Measurements from ENCODE around the gene SNRPD2. TPM values are rescaled to one million over a fixed set of nuclear protein-coding genes. Genes with fewer than 3 reads are reported as not detected.

The SNRPD2 gene
- total RNA-seq, 2 experiments from 2014 or later, result 505 to 519 TPM

- H3K36me3 Mint-ChIP-seq (ENCODE audit: low read depth), result peaks cover 6% of the 10 kb centered on the region
- H3K27me3 Mint-ChIP-seq, result no peaks in the 10 kb centered on the region
- peaks cover 49% of the 10 kb centered on the region for H3K4me1 Mint-ChIP-seq
- H3K9me3 Mint-ChIP-seq, result no peaks in the 10 kb centered on the region
- DNase-seq, result no peak
- ChIA-PET POLR2A (interaction anchor here (0.9 to 1.6 kb wide), 7 partner anchors 23 to 467 kb away, joined by 3 to 5 read pairs (median 4); partner anchors contain the start of genes BLOC1S3, GIPR and TRAPPC6A), CTCF (interaction anchor here (0.8 to 1.5 kb wide), 8 partner anchors 31 to 257 kb away, joined by 3 to 19 read pairs (median 4); partner anchors contain the start of gene MYPOP)
- H3K4me3 Mint-ChIP-seq, result peak overlapping the region; percentile 80
- H3K27ac Mint-ChIP-seq, result peak overlapping the region; percentile 70
These were observed 46.6 kb downstream of the SNRPD2 start for GRCh38 chr19:45645068-45645630.

GRCh38 chr19:45643927-45644771, 47.6 kb downstream of the SNRPD2 start:
- H3K4me1 Mint-ChIP-seq, result peaks cover 55% of the 10 kb centered on the region
- ChIA-PET POLR2A (interaction anchor here (1.0 to 5.8 kb wide), 2 partner anchors 10 to 28 kb away, joined by 3 to 85 read pairs; no protein-coding TSS in a partner anchor), CTCF (interaction anchor here (0.7 to 3.9 kb wide), 8 partner anchors 30 to 205 kb away, joined by 3 to 36 read pairs (median 6); no protein-coding TSS in a partner anchor)
- H3K27me3 Mint-ChIP-seq, result no peaks in the 10 kb centered on the region
- no peak overlapping the region for H3K27ac Mint-ChIP-seq
- peaks cover 6% of the 10 kb centered on the region for H3K36me3 Mint-ChIP-seq (ENCODE audit: low read depth)
- DNase-seq, result no peak
- H3K9me3 Mint-ChIP-seq, result no peaks in the 10 kb centered on the region
- H3K4me3 Mint-ChIP-seq, result peak overlapping the region; percentile 21

GRCh38 chr19:45643024-45643926, 48.5 kb downstream of the SNRPD2 start:
- DNase-seq, result peak; percentile 90
- H3K9me3 Mint-ChIP-seq, result no peaks in the 10 kb centered on the region
- peaks cover 62% of the 10 kb centered on the region for H3K4me1 Mint-ChIP-seq
- peak overlapping the region; percentile 64 for H3K4me3 Mint-ChIP-seq
- ChIA-PET POLR2A (interaction anchor here (1.0 to 5.8 kb wide), 13 partner anchors 9 to 465 kb away, joined by 3 to 85 read pairs (median 8); partner anchors contain the start of genes BLOC1S3, PPM1N, RTN2 and TRAPPC6A), CTCF (interaction anchor here (0.7 to 4.5 kb wide), 24 partner anchors 12 to 350 kb away, joined by 3 to 41 read pairs (median 9); partner anchors contain the start of genes GIPR, OPA3, QPCTL and SNRPD2)
- no peaks in the 10 kb centered on the region for H3K27me3 Mint-ChIP-seq
- peak overlapping the region; percentile 100 for H3K27ac Mint-ChIP-seq
- H3K36me3 Mint-ChIP-seq (ENCODE audit: low read depth), result peaks cover 12% of the 10 kb centered on the region

GRCh38 chr19:45641274-45642105, 50.3 kb downstream of the SNRPD2 start:
- POLR2A ChIA-PET, result interaction anchor here (0.5 to 5.8 kb wide), 36 partner anchors 11 to 888 kb away, joined by 3 to 85 read pairs (median 4); partner anchors contain the start of genes OPA3, PPM1N, QPCTL and RTN2
- H3K36me3 Mint-ChIP-seq (ENCODE audit: low read depth), result peaks cover 12% of the 10 kb centered on the region
- H3K4me3 Mint-ChIP-seq, result peak overlapping the region; percentile 79
- no peaks in the 10 kb centered on the region for H3K9me3 Mint-ChIP-seq
- H3K27ac Mint-ChIP-seq, result peak overlapping the region; percentile 100
- DNase-seq, result peak; percentile 94
- H3K27me3 Mint-ChIP-seq, result no peaks in the 10 kb centered on the region
- H3K4me1 Mint-ChIP-seq, result peaks cover 68% of the 10 kb centered on the region
- CTCF ChIA-PET, result interaction anchor here (0.6 to 4.5 kb wide), 40 partner anchors 7 to 1864 kb away, joined by 3 to 41 read pairs (median 5); partner anchors contain the start of genes ERCC2, GIPR, OPA3 and QPCTL

- POLR2A ChIA-PET, result interaction anchor here (0.8 to 5.8 kb wide), 21 partner anchors 10 to 888 kb away, joined by 3 to 85 read pairs (median 7); partner anchors contain the start of genes OPA3, QPCTL, SNRPD2 and TRAPPC6A
- H3K9me3 Mint-ChIP-seq, result no peaks in the 10 kb centered on the region
- H3K27me3 Mint-ChIP-seq, result no peaks in the 10 kb centered on the region
- DNase-seq, result peak; percentile 73
- H3K4me3 Mint-ChIP-seq, result peak overlapping the region; percentile 79
- peaks cover 66% of the 10 kb centered on the region for H3K4me1 Mint-ChIP-seq
- CTCF ChIA-PET, result interaction anchor here (0.7 to 4.5 kb wide), 25 partner anchors 10 to 201 kb away, joined by 3 to 41 read pairs (median 10); partner anchors contain the start of genes GIPR, OPA3, QPCTL and SNRPD2
- H3K36me3 Mint-ChIP-seq (ENCODE audit: low read depth), result peaks cover 16% of the 10 kb centered on the region
- H3K27ac Mint-ChIP-seq, result peak overlapping the region; percentile 100
These were observed 50.9 kb downstream of the SNRPD2 start for GRCh38 chr19:45640849-45641273.

GRCh38 chr19:45638930-45639729, 52.6 kb downstream of the SNRPD2 start, which contains the start of gene EML2:
EML2 (minus strand) TSS chr19:45639397; CDS start chr19:45639376, 21 bp downstream.
- CTCF ChIA-PET, result interaction anchor here (0.9 to 4.5 kb wide), 10 partner anchors 26 to 200 kb away, joined by 3 to 41 read pairs (median 6); partner anchors contain the start of genes QPCTL and SNRPD2
- Mint-ChIP-seq H3K27me3 (no peaks in the 10 kb centered on the region), H3K27ac (peak within 1 kb of the TSS; percentile 100), H3K36me3 (ENCODE audit: low read depth) (peaks cover 16% of the 10 kb centered on the region), H3K9me3 (no peaks in the 10 kb centered on the region), H3K4me3 (peak within 1 kb of the TSS; percentile 97), H3K4me1 (peaks cover 56% of the 10 kb centered on the region)
- POLR2A ChIA-PET, result interaction anchor here (3.1 to 5.8 kb wide), 3 partner anchors 8 to 55 kb away, joined by 8 to 85 read pairs (median 21); partner anchors contain the start of gene OPA3
- DNase-seq, result peak; percentile 73

- POLR2A ChIA-PET, result interaction anchor here (3.1 to 5.8 kb wide), 2 partner anchors 22 to 54 kb away, joined by 8 to 85 read pairs; partner anchors contain the start of gene OPA3
- CTCF ChIA-PET, result interaction anchor here (1.2 to 2.0 kb wide), 6 partner anchors 32 to 199 kb away, joined by 4 to 9 read pairs (median 5); partner anchors contain the start of gene QPCTL
- Mint-ChIP-seq H3K27ac (peak overlapping the region; percentile 26), H3K4me1 (peaks cover 47% of the 10 kb centered on the region), H3K9me3 (no peaks in the 10 kb centered on the region), H3K36me3 (ENCODE audit: low read depth) (peaks cover 17% of the 10 kb centered on the region), H3K4me3 (peak overlapping the region; percentile 97), H3K27me3 (no peaks in the 10 kb centered on the region)
- DNase-seq, result no peak
These were observed 53.7 kb downstream of the SNRPD2 start for GRCh38 chr19:45637890-45638667.
